HG02588 (cell line): ENCODE data around the gene WLS.
"Not testable (repeated sequence)": the region's sequence is repeated elsewhere in the genome, so short reads cannot be mapped to it uniquely, and the experiment has no call there.

ENCODE experiments used
- ATAC-seq: cut with Tn5 transposase; IDR thresholded peaks from one replicate; pipeline ENCODE4 v1.9.1; 2021; ENCODE audit warnings: mild to moderate bottlenecking, moderate library complexity; ENCODE audit not compliant: unreplicated experiment

Gene WLS

GRCh38 chr1:68232289-68233148 is at the start of gene WLS:
WLS (minus strand) TSS chr1:68232523; CDS start chr1:68232299, 224 bp downstream.
- no peak for ATAC-seq

GRCh38 chr1:68280286-68280685 is 48.0 kb upstream of the WLS start:
- no peak for ATAC-seq

DNA sequence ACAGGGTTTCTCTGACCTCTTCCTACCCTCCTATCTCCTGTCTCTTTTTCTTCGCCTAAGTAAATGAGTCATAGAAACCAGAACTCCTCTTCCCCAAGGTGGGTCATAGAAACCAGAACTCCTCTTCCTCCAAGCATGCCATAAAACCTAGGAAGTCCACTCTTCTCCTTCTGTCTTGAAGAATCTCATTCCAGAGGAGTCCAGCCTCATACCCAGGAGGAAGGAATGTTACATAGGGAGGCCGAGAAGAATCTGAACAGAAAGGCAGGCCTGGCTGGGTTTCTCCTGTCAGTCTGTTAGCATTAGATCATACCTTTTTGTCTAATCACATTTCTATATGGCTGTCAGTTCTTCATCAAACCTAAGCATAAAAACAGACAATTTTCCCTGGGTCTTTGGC is 47.5 kb upstream of the WLS start:
- ATAC-seq, result no peak

GRCh38 chr1:68278221-68278620 is 45.9 kb upstream of the WLS start:
- no peak for ATAC-seq

DNA sequence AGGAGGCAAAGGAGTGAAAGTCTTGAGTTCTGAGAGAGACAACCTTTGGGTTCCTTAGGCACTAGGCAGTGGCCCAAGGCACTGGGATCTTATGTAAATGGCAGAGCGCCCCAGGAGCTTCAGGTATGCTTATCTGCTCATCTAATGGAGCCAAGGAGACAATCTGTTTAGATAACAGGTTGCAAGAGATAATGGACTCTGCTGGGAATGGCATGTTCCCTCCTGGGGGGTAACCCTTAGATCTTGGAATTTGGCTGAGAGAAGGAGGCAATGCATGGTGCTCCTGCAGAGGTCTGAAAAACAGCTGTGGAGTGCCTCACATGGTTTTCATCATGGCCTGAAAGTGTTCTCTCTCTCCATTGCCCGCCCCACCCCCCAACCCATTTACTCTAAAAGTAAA is 44.1 kb upstream of the WLS start:
- ATAC-seq, result no peak

DNA sequence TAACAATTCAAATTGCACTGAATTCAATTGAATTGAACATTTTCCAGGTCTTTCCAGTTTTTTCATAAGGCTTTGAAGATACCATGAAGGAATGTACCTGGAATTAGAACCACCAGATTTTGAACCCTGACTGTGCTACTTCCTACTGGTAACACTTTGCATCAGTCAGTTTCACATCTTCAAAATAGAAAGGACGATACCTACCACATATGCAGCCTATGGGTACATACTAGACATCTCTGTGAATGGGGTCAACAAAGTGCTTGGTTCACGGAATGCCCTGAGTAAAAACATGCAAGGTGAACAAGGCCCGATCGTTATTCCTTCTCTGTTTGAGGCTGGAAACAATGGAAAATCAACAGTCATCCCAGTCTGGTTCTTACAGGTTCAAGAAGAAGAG is 41.2 kb upstream of the WLS start:
- ATAC-seq, result no peak

DNA sequence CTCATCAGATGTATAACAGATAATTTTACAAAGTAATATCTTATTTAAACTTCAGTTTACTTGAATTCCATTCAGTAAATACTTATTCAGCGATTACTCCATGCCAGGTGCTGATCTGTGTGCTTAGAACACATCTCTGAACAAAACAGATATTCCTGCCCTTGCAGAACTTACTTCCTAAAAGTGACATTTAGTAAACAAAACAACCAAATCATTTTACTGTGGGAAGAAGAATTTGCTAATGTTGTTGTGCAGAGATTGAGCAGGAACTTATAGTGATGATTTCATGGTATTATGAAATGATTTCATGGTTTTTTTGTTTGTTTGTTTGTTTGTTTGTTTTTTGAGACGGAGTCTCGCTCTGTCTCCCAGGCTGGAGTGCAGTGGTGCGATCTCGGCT is 39.3 kb upstream of the WLS start:
- ATAC-seq, result no peak

GRCh38 chr1:68270951-68271350 is 38.6 kb upstream of the WLS start:
- ATAC-seq, result no peak

- no peak for ATAC-seq
Measured at GRCh38 chr1:68269637-68270430, 37.5 kb upstream of the WLS start.

- ATAC-seq, result no peak
Measured at GRCh38 chr1:68268896-68269483, 36.7 kb upstream of the WLS start.

- ATAC-seq, result not testable (repeated sequence)
Measured at GRCh38 chr1:68256824-68257223, 24.5 kb upstream of the WLS start.

GRCh38 chr1:68255301-68255700 is 23.0 kb upstream of the WLS start:
- no peak for ATAC-seq

GRCh38 chr1:68254667-68255226 is 22.4 kb upstream of the WLS start:
- no peak for ATAC-seq

- ATAC-seq, result no peak
Measured at GRCh38 chr1:68237040-68237439, 4.7 kb upstream of the WLS start.

DNA sequence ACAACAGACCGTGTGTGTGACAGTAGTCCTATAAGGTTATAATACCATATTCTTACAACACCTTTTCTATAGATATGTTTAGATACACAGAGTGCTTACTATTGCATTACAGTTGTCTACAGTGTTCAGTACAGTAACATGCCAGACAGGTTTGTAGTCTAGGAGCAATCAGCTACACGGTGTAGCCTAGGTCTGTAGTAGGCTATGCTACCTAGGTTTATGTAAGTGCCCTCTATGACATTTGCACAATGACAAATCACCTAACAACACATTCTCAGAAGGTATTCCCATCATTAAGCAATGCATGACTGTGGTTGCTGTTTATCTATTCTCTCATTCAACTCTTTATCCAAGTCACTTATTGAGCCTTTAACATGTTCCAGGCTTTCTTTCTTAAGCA is 1.8 kb upstream of the WLS start:
- no peak for ATAC-seq

- ATAC-seq, result no peak
Measured at GRCh38 chr1:68233202-68233601, 879 bp upstream of the WLS start.

GRCh38 chr1:68231627-68232288 is 565 bp downstream of the WLS start:
- no peak for ATAC-seq

DNA sequence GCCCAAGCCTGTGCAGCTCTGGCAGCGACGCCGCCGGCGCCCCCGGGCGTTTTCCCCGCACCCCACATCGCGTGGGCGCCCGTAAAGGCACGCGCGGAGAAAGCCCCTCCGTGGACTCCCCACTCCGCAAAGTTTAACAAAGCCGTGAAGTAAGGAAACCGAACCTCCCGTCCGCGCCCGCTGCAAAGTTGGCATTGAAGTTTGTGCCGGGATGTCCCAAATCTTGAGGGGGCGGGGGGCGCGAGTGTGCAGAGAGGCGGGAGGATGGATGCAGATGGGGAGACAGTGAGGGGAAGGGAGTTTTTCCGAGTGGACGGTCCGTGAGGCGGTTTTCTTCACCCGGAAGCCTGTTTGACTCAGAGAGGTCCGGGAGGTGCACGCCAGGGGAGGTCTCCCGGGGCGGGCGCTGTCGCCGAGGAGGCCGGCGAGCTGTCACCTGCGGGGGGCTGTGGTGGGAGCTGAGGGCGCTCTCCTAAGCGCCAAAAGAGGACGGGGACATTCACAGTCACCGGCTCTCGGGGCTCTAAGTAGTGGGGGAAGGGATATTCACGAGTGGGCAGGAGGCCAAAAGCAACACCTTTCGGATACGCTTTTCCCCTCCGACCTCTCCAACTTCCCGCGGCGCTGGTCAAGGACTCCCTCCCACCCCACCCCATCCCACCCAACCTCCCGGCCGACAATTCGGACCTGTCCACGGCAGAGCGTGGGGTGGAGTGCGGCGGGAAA is 1.3 kb downstream of the WLS start:
- ATAC-seq, result no peak

DNA sequence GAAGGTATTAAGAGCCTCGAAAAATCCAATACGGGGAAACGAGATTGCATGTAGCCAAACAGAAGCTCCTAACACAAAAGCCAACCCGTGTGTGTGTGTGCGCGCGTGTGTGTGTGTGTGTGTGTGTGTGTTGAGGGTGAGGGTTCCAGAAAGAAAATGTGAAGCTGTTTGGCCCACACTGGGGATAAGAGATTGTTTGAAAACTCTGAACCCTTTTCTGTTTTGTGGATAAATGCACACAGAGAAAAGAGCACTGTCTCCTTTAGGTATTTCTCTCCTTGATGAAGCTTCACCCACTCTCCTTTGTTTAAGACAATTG is 1.9 kb downstream of the WLS start:
- ATAC-seq, result no peak
